HuH-7 (cell line): ENCODE measurements around the gene UBAC2.
"Not testable (repeated sequence)": the region's sequence is repeated elsewhere in the genome, so short reads cannot be mapped to it uniquely, and the experiment has no call there.

Experiments
- DNase-seq: peaks from one replicate; pipeline ENCODE4 v3.0.0; 2011; ENCODE audit warnings: low spot score

Gene UBAC2

GRCh38 chr13:99215184-99215830 lies 14.7 kb downstream of the UBAC2 start:
- DNase-seq, result no peak

- DNase-seq, result no peak
Measured at GRCh38 chr13:99217461-99218110, 16.9 kb downstream of the UBAC2 start.

GRCh38 chr13:99218126-99218525 lies 17.5 kb downstream of the UBAC2 start:
- no peak for DNase-seq

- DNase-seq, result no peak
Measured at GRCh38 chr13:99218545-99218944, 17.9 kb downstream of the UBAC2 start.

- no peak for DNase-seq
Measured at GRCh38 chr13:99218969-99219368, 18.3 kb downstream of the UBAC2 start.

GRCh38 chr13:99220199-99220935 lies 19.7 kb downstream of the UBAC2 start:
- no peak for DNase-seq

GRCh38 chr13:99221567-99222239 lies 21.0 kb downstream of the UBAC2 start:
- DNase-seq, result no peak

GRCh38 chr13:99223587-99223986 lies 22.9 kb downstream of the UBAC2 start:
- no peak for DNase-seq

GRCh38 chr13:99224021-99224420 lies 23.4 kb downstream of the UBAC2 start:
- DNase-seq, result no peak

- DNase-seq, result no peak
Measured at GRCh38 chr13:99225078-99225477, 24.4 kb downstream of the UBAC2 start.

- DNase-seq, result no peak
Measured at GRCh38 chr13:99226513-99226912, 25.9 kb downstream of the UBAC2 start.

GRCh38 chr13:99227331-99227900 lies 26.8 kb downstream of the UBAC2 start:
- no peak for DNase-seq

- DNase-seq, result no peak
Measured at GRCh38 chr13:99227909-99228688, 27.4 kb downstream of the UBAC2 start.

- DNase-seq, result no peak
Measured at GRCh38 chr13:99228737-99229691, 28.4 kb downstream of the UBAC2 start.

GRCh38 chr13:99230588-99230987 lies 29.9 kb downstream of the UBAC2 start:
- not testable (repeated sequence) for DNase-seq

GRCh38 chr13:99230991-99231390 lies 30.3 kb downstream of the UBAC2 start:
- no peak for DNase-seq

- no peak for DNase-seq
Measured at GRCh38 chr13:99231721-99232120, 31.1 kb downstream of the UBAC2 start.

- DNase-seq, result no peak
Measured at GRCh38 chr13:99237981-99238662, 37.5 kb downstream of the UBAC2 start.

- no peak for DNase-seq
Measured at GRCh38 chr13:99246100-99246499, 45.4 kb downstream of the UBAC2 start.

- DNase-seq, result not testable (repeated sequence)
Measured at GRCh38 chr13:99249178-99249577, 48.5 kb downstream of the UBAC2 start.
